ENCODE results near the gene ADORA1.

The ADORA1 gene

DNA sequence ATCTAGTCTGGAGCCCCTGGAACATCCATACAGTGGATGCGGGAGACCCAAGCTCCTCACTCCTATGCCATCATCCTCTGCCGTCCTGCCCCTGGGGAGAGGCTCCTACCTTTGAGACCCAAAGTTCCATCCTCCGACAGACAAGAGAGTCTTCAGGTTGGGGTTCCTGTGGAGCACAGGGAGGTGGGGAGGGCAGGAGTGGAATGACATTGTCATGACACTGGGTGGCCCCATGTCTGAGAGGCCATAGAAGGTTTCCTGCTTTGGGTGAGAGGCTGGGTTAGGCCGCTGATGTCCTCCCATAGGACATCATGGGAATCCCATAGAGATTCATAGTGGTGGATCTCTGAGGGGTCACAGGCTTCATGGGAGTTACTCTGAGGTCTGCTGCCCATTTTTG is 56.9 kb downstream of the ADORA1 start:
- H3K4me3 ChIP-seq (ENCODE audit: low read depth, low read length): no peak overlapping the region

DNA sequence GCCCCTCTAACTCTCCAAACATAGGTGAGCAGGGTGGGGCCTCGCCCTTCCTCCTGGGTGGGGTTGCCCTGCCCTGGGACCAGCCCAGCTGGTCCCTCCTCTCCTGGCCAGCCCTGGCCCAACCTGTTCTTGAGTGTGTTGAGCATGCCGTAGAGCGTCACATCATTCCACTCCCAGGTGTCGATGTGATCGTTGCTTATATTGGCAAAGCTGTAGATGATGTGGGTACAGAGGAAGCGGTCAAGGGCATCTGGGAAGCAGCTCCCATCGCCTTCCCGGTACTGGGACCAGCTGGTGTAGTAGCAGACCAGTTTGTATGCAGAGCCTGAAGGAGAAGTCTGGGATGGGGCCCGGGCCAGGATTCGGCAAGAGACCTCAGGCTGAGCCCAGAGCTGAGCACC is 57.5 kb downstream of the ADORA1 start:
- no peak overlapping the region for H3K4me3 ChIP-seq (ENCODE audit: low read depth, low read length)

DNA sequence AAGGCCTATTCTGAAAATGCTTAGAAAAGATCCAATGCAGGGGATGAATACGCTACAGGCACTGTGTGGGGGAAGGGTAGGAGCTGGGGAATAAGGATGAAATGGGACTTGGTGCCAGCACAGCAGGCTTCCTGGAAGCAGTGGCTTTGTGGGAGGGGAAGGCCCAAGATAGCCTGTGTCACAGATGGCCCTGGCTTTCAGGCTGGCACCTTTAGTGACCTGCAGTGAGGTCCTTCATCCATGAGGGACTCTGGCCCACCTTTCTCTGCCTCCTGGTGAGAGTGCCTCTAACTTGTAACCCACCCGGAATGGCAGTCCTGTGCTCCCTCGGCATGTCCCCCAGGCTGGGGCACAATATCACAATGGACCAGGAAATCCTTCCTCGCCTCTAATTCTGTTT is 58.1 kb downstream of the ADORA1 start:
- no peak overlapping the region for H3K4me3 ChIP-seq (ENCODE audit: low read depth, low read length)

DNA sequence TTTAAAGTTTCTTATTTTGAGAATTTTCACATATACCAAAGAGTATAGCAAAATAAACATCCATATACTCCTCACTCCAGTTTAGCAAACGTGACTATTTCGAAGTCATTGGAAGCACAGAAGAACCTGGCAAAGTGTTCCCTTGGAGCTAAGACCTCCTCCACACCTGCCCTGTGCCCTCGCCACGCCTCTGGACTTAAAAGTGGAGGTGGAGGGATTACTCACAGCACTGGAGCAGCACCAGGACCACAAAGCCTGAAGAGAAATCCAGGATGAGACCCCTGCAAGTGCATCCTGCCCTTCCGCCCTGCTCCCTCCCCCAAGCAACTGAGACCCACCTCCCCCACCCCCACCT is 58.5 kb downstream of the ADORA1 start:
- H3K4me3 ChIP-seq (ENCODE audit: low read depth, low read length): no peak overlapping the region

DNA sequence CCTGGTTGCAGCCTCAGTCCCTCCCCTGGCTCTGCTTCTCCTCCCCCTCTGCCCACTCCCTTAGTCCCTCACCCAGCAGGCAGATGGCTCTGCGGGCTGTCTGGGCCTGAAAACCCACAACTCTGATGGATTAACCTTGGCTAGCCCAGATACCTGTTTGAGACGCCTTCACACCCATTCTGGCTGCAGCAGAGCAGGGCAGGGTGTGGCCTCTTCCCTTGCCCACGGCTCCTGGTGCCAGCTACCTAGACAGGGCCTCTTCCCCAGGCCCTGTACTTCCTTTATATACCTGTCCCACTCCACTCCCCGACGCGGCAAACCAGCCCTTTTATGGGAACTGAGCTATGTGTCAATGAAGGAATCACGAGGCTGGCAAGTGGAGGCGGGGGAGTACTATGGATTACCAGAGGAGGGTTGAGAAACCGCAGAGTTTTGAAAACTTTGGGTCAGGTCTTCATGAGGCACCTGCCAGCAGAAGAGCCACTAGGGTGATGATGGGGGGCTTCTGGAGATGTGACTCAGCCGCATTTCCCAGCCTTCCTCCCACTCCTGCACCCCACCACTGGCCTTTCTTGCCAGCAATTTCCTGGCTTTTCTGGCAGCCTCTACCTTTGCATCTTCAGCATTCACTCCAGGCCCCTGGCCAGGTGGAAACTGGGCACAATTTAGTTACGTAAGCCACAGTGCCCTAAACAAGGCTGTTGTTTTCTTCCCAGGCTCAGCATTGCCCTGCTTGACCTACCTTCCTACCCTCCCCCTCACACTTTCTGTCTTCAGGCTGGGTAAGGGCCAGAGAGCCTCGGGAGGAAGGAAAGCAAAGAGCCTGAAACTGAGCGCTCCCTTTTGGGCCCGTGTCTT is 59.1 kb downstream of the ADORA1 start, which contains the start of gene CHI3L1:
Gene CHI3L1 (minus strand): TSS at position 259 of the 858 bp plus-strand sequence. CDS start 81 bp downstream, at position 178.
- H3K4me3 ChIP-seq (ENCODE audit: low read depth, low read length): no peak within 1 kb of the TSS

DNA sequence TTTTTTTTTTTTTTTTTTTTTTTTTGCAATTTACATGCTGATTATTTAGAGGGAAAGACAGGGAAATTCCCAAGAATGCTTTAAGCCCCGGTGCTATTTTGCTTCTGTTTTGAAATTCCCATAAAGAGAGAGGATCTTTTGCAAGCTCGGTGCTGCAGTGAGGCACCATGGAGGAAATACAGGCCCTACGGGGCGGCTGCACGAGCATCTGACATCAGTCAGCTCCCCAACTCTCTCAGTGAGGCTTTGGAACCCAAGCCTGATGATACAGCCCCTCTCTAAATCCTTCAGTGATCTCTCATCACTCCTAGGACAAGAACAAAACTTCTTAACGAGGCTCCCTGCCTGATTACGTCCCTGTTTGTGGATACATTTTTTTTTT is 59.8 kb downstream of the ADORA1 start:
- no peak overlapping the region for H3K4me3 ChIP-seq (ENCODE audit: low read depth, low read length)

DNA sequence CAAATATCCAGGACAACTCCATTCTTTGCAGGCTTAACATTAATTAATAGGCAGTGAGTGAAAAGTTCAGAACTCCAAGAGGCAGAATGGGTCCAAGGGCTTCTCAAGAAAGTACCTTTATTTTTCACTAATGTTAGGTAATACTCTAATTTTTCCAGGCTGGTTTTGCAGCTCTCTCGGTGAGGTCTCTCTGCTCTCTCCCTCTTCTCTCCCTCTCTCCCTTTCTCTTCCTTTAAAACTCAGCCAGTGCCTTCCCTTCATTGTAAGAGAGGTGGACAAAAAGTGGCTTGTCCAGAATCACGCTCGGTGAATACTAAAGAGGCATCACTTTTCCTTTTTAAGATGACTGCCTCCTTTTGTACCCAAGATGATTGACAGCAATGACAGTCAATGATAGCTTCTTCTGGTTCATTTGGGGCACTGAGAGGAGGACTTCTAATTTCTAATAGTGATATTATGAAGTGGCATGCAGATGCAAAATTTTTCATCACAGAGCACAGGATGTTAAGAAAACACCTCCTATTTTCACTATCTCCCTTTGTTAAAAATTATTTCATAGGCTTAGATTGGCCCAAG is 60.3 kb downstream of the ADORA1 start:
- no peak overlapping the region for H3K4me3 ChIP-seq (ENCODE audit: low read depth, low read length)

DNA sequence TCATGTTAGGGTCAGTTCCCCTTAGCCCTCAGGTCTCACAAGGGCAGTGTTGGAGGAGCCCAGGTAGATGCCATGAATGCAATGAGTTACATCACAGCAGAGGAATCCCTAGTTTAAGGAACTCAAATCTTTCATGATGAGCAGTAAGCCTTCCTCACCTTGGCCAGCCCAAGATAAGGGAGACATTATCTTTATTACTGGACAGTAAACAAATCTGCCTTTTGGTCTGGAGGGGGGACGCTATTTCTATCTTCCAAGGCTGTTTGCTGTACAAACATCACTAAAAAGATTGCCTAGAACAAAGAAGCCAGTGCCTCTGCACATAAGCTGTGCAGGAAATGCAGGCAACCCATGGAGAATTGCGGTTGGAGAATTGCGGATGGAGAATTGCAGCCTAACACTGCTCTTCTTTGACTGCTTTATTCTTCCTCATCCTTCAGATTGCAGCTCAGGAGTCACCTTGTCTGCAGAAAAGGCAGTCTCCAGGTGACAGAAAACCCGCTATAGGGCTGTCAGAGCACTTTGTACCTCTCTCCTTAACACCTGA is 61.2 kb downstream of the ADORA1 start:
- no peak overlapping the region for H3K4me3 ChIP-seq (ENCODE audit: low read depth, low read length)

DNA sequence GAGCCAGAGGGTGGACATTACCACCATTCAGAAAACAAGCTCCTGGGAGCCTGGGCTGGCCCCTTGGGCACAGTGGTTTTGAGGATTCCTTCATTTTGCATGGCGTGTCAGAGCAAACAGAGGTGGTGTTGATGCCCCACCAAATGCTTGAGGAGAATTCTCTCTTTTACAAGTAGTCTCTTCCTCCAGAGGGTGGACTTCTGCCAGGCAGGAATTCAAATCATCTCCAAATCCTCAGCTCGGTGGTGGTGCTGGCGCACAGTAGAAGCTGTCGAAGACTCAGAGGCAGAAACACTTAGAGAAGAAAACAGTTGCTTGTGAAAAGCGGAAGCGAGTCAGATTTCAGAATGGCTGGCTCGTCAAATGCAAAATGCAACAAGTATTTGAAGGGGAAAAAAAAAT is 62.4 kb downstream of the ADORA1 start:
- H3K4me3 ChIP-seq (ENCODE audit: low read depth, low read length): no peak overlapping the region

DNA sequence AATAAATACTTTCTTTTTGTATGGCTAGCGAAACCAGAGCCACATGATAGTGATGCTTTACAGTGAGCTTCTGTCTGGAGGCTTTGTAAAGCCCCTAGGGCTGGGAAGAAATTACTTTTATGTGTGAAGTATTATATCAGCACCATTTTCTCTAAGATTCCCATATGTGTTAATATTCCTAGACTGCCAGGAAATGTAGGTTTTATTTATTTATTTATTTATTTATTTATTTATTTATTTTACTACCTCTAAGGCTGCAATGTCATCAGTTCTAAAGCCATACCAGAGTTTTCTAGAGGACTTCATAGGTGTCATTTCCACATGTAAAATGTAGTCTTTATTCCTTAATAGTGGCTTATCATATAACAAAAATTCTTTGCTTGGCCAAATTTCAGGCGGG is 63.4 kb downstream of the ADORA1 start:
- H3K4me3 ChIP-seq (ENCODE audit: low read depth, low read length): no peak overlapping the region

DNA sequence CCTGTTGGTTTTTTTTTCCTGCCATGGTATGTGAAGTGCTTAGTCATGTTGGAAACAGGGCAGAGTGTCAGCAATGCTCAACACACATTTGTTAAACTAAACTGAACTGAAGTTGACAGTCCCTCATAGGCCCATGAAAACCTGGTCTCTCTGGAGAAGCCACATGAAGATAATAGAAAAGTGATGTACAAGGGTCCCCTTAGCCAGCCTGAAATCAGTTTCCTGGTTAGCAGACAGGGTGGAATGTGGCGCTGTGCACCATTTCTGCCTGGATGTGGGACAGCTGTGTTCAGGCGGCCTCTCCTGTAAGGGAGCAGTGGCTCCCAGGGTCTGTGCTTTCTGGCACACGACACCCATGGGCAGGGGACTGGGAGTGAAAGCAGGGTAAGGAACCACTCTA is 68.8 kb downstream of the ADORA1 start:
- no peak overlapping the region for H3K4me3 ChIP-seq (ENCODE audit: low read depth, low read length)

DNA sequence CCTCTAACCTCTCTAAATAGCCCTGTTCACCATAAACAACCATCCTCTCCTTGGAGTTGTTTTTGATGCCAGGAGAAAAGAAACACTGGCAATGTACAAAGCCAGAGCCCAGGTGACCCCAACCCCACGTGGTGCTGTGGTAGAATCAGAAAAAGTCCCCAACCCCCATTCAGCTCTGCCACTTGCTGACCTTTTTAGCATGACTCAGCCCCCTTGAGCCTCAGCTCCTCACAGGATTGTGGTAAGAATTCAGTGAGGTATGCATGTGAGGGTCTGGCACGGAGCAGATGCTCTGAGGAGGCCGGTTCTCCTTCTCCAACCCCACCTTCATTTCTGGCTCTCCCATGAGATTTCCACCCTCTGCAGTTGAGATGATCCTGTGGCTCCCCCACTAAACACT is 70.1 kb downstream of the ADORA1 start:
- H3K4me3 ChIP-seq (ENCODE audit: low read depth, low read length): no peak overlapping the region

DNA sequence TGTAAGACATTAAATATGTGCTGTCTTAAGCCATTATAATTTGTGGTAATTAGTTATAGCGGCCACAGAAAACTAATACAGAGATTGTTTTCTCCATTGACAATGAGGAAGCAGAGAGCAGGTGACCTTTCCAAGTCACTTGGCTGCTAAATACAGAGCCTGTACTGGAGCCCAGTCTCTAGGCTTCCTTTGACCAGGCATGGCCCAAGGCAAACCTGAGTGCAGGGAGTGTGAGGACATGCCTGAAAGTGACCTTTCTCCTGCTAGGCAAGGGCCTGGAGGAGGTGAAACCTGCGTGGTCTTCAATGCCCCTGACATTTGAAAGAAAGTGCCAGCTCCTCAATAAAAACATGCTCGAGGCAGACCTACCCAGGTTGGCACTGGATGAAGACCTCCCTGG is 71.5 kb downstream of the ADORA1 start:
- H3K4me3 ChIP-seq (ENCODE audit: low read depth, low read length): no peak overlapping the region

DNA sequence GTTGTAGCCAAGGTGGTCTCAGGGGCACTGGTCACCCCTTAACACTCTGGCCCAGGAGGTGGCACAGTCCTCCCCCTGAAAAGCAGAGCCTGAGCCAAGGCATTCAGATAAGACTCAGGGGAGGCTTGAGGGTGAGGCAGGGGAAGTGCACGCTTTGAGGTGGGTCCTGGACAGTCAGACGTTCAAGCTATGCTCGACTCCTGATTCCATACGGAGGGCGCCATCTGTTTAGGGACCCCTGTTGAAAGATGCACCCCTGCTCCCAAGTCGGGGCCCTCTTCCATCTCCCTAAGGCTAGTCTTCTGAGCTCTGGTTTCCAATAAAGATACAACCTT is 71.9 kb downstream of the ADORA1 start:
- H3K4me3 ChIP-seq (ENCODE audit: low read depth, low read length): no peak overlapping the region

DNA sequence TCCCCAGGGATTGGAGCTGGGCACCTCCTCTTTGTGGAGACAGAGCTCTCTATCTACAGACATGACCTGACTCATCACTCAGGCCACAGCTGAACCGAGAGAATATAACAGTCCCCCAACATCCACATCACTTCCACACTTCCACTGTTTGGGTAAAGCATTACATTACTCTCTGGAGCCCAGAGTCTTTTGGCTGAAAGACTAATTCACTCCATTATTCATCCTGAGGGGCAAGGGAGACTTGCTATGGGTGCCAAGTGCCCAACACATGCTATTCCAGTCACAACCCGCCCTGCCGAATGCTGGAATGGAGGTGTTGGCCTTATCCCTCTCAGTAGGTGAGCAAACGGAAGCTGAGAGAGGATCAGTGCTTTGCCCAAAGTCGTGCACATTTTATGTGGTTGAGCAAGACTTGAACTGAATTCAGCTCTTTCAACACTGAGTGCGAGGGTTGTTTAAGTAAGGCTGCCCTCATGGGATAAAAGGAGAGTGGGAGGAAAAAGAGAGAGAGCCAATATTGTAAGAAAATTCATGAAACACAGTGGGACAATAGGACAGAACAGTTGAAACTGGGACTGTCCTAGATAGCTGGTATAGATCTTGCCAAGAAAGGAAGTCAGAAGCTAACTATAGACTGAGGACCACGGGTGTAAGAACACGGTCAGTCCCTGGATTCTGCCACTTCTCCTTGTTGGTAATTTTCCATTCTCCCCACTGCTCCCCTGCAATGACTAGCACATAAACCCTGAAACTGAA is 72.5 kb downstream of the ADORA1 start:
- H3K4me3 ChIP-seq (ENCODE audit: low read depth, low read length): no peak overlapping the region

DNA sequence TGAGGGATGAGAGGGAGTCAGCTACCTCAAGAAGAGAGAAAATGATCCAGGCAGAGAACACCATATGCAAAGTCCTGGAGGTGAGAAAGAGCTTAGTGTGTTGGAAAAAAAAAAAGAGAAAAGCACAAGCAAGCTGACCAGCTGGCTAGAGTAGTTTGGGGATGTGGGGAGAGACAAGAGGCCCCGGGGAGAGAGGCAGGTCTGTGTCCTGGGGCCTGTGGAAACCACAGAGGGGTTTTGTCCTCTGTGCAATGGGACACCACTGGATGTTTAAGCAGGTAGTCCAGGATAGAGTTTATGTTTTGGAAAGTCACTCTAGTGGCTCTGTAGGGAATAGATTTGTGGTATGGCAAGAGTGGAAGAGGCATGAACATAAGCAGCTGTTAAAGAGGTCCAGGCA is 73.4 kb downstream of the ADORA1 start:
- no peak overlapping the region for H3K4me3 ChIP-seq (ENCODE audit: low read depth, low read length)

DNA sequence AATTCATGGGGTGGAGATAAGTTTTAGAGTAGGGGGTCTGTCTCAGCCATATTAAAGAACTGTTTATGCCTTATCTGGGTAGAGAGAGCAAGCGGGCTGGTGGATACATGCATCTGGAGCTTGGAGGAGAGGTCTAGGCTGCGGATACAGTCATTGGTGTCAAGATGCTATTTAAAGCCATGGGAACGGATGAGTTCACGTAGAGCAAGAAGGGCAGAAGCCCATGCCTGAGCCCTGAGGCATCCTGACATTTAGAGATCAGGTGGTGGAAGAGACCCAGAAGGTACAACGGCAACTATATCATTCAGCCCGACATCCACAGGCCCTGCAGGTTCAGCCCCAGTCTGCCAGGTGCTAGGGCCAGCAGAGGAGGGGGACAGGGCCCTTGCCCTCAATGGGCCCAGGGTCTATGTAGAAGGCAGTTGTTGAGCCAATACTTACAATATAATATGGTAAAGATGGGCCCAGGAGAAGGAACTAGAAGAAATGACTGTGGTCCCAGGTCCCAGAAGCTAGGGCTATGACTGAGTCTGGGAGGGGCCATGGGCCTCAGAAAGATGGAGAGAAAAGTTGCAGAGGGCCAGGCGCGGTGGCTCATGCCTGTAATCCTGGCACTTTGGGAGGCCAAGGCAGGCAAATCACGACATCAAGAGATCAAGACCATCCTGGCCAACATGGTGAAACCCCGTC is 74.1 kb downstream of the ADORA1 start:
- H3K4me3 ChIP-seq (ENCODE audit: low read depth, low read length): no peak overlapping the region

DNA sequence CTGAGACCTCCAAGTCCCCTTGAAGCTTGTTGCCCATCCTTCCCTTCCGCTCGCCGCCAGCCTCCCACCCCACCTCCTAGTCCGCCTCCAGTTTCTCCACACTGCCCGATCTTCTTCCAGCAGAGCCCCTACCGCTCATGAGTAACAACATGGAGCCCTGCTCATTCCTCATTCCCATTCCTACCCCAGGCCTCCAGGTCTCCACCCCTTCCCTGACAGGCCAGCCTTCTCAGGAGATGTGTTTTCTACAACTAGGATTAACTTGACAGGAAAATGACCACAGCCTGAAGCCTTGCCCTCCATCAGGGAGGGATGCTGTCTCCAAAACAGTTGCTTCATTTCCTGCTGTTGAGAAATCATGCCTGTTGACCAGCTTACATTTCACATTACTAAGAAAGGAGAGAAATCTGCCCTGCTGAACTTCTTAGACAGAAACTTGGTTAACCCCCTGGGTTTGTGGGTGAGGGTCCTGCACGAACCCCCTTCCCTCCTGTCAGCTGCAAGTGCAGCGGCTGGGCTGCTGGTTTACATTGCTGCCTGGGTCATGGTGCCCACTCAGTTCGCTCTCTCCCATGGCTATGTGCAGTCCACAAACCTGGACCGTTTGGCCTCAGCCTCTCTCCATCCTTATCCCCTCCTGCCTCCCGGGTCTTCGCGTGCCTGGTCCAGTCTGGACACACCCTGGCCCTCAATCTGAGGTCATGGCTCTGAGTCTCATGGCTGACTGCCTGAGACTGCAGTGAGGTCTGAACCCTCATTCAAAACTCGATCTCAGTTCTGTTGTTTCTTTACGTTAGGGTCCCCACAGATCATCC is 75.1 kb downstream of the ADORA1 start:
- no peak overlapping the region for H3K4me3 ChIP-seq (ENCODE audit: low read depth, low read length)

DNA sequence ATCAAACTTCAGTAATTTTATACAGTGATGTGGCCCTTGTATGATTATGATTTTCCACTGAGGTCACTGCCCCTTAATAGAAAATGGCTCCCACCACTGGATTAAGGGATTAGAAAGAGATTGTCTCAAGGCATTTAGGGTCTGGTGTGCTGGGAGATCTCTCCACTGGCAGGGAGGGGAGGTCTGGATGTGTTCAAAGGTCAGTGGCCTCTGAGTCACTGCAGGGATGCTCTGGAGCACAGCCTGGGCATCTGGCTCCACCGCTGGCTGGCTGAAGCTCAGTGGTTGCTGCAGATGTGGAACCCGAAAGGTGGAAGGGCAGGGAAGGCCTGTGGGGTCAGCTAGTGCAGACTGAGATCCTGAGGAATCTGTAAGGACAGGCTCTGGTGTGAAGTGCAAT is 77.2 kb downstream of the ADORA1 start:
- no peak overlapping the region for H3K4me3 ChIP-seq (ENCODE audit: low read depth, low read length)

DNA sequence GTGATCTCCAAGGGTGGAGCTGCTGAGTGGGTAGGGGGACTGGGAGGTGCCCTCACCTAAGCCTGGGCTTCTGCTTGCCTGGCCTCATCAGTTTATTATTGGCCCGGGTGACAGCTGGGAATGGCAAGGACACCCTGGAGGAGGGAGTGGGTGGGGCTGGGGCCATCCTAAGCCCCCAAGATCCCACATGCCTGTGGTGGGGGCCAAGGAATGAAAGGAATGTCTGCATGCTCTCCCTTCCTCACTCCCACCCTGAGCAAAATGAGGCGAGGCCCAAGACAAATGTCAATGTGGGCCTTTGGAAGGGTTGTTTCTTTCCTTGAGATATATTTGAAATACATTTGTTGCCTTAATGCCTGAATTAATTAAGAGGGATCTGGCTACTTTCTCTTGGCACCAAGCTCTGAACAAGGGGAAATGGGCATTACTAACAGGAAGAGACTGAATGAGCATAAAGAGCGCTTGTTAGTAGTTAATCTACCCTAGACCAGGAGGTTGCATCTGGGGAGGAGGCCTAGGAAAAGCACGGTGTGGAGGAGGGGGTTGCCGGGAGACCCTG is 78.7 kb downstream of the ADORA1 start:
- H3K4me3 ChIP-seq (ENCODE audit: low read depth, low read length): no peak overlapping the region
